Esophagus muscularis mucosa (tissue), 3 donors: ENCODE data around the gene UBN2.

Experiments
- CTCF ChIP-seq, 3 experiments: fragments of 200-600 bp in 2 of 3; fragments of 450-650 bp in 1 of 3; sonication (generic) in 2 of 3; IDR thresholded peaks; one replicate each; pipeline ENCODE4 v1.5.1; 2017 to 2019; ENCODE audit warnings: antibody characterized with exemption in 3 of 3, mild to moderate bottlenecking in 2 of 3, moderate library complexity in 1 of 3
- POLR2A ChIP-seq: fragments of 450-650 bp; IDR thresholded peaks from one replicate; pipeline ENCODE4 v1.6.1; 2017; ENCODE audit warnings: antibody characterized with exemption, moderate library complexity, mild to moderate bottlenecking, low read depth
- POLR2AphosphoS5 ChIP-seq, 2 donors: sonication (generic); formaldehyde crosslinking; IDR thresholded peaks; one replicate each; pipeline ENCODE4 v1.6.1; 2017; ENCODE audit warnings: antibody characterized with exemption in 2 of 2

GRCh38 chr7:139354729-139355128, 123.7 kb downstream of the UBN2 start:
- TF ChIP-seq CTCF (IDR thresholded peaks at IDR 0.05) (no peak), POLR2AphosphoS5 (IDR thresholded peaks at IDR 0.05) (no peak), POLR2A (no peak)
